Esophagus muscularis mucosa (tissue), 4 donors: Measurements from ENCODE around the gene ODF2L. TPM values are rescaled to one million over a fixed set of nuclear protein-coding genes. Genes with fewer than 3 reads are reported as not detected.

Experiments used
- DNase-seq: peaks from one replicate; pipeline ENCODE4 v3.0.0-alpha.2; 2017; ENCODE audit errors: extremely low spot score
- H3K27ac ChIP-seq, 4 donors: fragments of 200-600 bp; sonication (generic); replicated peaks in 1 of 4; 1 replicate in 3 of 4; 2 replicates in 1 of 4; pipeline ENCODE4 v1.5.1; 2016 to 2019; ENCODE audit warnings: mild to moderate bottlenecking in 1 of 4
- H3K27me3 ChIP-seq, 4 donors: fragments of 200-600 bp; sonication (generic); one replicate each; pipeline versions ENCODE4 v1.5.1 to v1.6.0; 2016 to 2019
- H3K36me3 ChIP-seq, 4 donors: fragments of 200-600 bp; sonication (generic); one replicate each; pipeline ENCODE4 v1.5.1; 2016 to 2019
- H3K4me1 ChIP-seq, 4 donors: fragments of 200-600 bp; sonication (generic); one replicate each; pipeline ENCODE4 v1.5.1; 2016 to 2019
- H3K4me3 ChIP-seq, 4 donors: fragments of 200-600 bp; sonication (generic); 1 replicate in 2 of 4; 2 replicates in 2 of 4; pipeline ENCODE4 v1.5.1; 2016 to 2019; ENCODE audit warnings: mild to moderate bottlenecking in 4 of 4, moderate library complexity in 1 of 4
- H3K9me3 ChIP-seq, 4 donors: fragments of 200-600 bp; sonication (generic); 1 replicate in 3 of 4; 2 replicates in 1 of 4; pipeline ENCODE4 v1.5.1; 2016 to 2019
- EP300 ChIP-seq: sonication (generic); formaldehyde crosslinking; IDR thresholded peaks from one replicate; pipeline ENCODE4 v1.6.1; 2017; ENCODE audit warnings: antibody characterized with exemption
- POLR2A ChIP-seq: fragments of 450-650 bp; IDR thresholded peaks from one replicate; pipeline ENCODE4 v1.6.1; 2017; ENCODE audit warnings: antibody characterized with exemption, moderate library complexity, mild to moderate bottlenecking, low read depth
- POLR2AphosphoS5 ChIP-seq, 2 donors: sonication (generic); formaldehyde crosslinking; IDR thresholded peaks; one replicate each; pipeline ENCODE4 v1.6.1; 2017; ENCODE audit warnings: antibody characterized with exemption in 2 of 2
- WGBS: methylation state at CpG from one replicate; pipeline ENCODE4 v1.1.5; 2018; 5-methylcytosine and 5-hydroxymethylcytosine counted together
- intact Hi-C: fragments of 100-400 bp; cut with DNase I; formaldehyde crosslinking; loops from one replicate; pipeline ENCODE4 v1.15.1; 2023
- total RNA-seq, 4 donors: library from RNA; depleted of rRNA; stranded (reverse); fragments of >200 nt; gene quantifications; one replicate each; pipeline versions ENCODE4 v1.1.0 to v1.2.1, GENCODE V29; 2016
- TF ChIP-seq, protein P1 (sequence below), 3 experiments: fragments of 200-600 bp in 2 of 3; fragments of 450-650 bp in 1 of 3; sonication (generic) in 2 of 3; IDR thresholded peaks; one replicate each; pipeline ENCODE4 v1.5.1; 2017 to 2019; ENCODE audit warnings: antibody characterized with exemption in 3 of 3, mild to moderate bottlenecking in 2 of 3, moderate library complexity in 1 of 3

The ODF2L gene
- total RNA-seq, 4 donors from 2014 or later: 11.6 to 18.7 (median 13.3) TPM

DNA sequence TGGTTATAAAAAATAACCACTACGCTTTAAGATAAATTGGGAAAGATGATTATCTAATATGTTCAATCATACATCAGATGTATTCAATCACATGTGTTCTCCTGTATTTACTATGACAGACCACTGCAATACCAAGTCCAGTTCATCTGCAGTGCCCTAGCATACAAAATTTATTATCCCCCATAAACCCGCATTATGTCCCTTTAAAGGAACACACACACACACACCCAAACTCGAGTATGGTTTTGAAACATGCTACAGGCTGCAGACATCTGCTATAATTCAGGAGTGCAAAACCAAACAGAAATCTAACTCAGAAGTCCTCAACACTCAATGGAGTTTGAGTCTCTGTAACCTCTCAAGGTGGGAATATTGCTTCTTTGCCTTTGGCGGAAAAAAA lies 14.9 kb downstream of the ODF2L start:
- Histone ChIP-seq H3K4me1 (peaks cover 0 to 2% (median 0%) of the 10 kb centered on the region in 4 donors), H3K27ac (no peak overlapping the region), H3K9me3 (no peaks in the 10 kb centered on the region), H3K27me3 (no peaks in the 10 kb centered on the region), H3K4me3 (no peak overlapping the region), H3K36me3 (peaks cover 0 to 10% (median 0%) of the 10 kb centered on the region in 4 donors)
- WGBS: 75% methylated on average over 4 of the region's 4 CpGs
- DNase-seq: no peak
- intact Hi-C loops: no loop called here
- TF ChIP-seq, protein P1, sequence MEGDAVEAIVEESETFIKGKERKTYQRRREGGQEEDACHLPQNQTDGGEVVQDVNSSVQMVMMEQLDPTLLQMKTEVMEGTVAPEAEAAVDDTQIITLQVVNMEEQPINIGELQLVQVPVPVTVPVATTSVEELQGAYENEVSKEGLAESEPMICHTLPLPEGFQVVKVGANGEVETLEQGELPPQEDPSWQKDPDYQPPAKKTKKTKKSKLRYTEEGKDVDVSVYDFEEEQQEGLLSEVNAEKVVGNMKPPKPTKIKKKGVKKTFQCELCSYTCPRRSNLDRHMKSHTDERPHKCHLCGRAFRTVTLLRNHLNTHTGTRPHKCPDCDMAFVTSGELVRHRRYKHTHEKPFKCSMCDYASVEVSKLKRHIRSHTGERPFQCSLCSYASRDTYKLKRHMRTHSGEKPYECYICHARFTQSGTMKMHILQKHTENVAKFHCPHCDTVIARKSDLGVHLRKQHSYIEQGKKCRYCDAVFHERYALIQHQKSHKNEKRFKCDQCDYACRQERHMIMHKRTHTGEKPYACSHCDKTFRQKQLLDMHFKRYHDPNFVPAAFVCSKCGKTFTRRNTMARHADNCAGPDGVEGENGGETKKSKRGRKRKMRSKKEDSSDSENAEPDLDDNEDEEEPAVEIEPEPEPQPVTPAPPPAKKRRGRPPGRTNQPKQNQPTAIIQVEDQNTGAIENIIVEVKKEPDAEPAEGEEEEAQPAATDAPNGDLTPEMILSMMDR (IDR thresholded peaks at IDR 0.05): no peak
- no peak for TF ChIP-seq POLR2A
- TF ChIP-seq EP300: no peak
- no peak for TF ChIP-seq POLR2AphosphoS5 (IDR thresholded peaks at IDR 0.05)

DNA sequence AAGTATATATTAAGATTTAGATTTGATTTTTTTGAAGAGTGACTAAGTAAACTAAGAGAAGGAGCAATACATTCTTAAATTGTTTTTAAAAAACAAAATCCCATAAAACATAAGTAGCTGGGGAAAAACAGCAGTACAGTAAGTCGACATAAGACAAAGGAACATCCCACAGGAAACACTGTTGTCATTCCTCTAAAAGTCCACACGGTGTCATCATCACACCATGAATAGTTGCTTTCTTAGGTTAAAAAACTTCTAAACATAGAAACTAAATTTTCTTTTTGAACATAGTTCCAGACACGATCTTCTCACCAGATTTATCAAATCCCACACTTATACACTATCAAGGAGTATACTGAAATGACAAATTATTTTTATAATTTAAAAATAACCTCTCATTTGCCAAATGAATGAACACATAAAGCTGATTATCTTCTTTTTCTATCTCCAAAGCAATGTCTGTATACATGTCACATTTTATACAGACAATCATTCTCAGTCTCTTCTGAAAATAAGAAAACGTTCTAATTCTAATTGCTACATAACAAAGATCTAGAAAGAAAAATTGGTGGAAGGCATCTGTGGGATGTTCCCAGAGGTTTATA lies 15.8 kb downstream of the ODF2L start:
- intact Hi-C loops: no loop called here
- Histone ChIP-seq H3K36me3 (peaks cover 0 to 14% (median 3%) of the 10 kb centered on the region in 4 donors), H3K9me3 (no peaks in the 10 kb centered on the region), H3K27ac (no peak overlapping the region), H3K27me3 (no peaks in the 10 kb centered on the region), H3K4me3 (peak overlapping the region in 2 of 4 donors; percentile 4 to 23), H3K4me1 (peaks cover 0 to 2% (median 0%) of the 10 kb centered on the region in 4 donors)
- 4% methylated on average over 4 of the region's 4 CpGs for WGBS
- no peak for DNase-seq
- no peak for TF ChIP-seq EP300
- TF ChIP-seq, protein P1 (IDR thresholded peaks at IDR 0.05): peak; percentile 80 to 83 (median 83)

DNA sequence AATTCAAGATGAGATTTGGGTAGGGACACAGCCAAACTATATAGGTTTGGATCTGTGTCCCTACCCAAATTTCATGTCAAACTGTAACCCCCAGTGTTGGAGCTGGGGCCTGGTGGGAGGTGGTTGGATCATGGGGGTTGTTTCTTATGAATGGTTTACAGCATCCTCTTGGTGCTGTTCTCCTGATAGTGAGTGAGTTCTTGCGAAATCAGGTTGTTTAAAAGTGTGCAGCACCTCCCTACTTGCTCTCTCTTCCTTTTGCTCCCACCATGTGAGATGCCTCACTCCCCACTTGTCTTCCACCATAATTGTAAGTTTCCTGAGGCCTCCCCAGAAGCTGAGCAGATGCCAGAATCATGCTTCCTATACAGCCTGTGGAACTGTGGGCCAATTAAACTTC lies 17.3 kb downstream of the ODF2L start:
- H3K9me3 ChIP-seq: no peaks in the 10 kb centered on the region
- H3K4me1 ChIP-seq: peaks cover 0 to 2% (median 0%) of the 10 kb centered on the region in 4 donors
- TF ChIP-seq EP300 (no peak), POLR2A (no peak), POLR2AphosphoS5 (IDR thresholded peaks at IDR 0.05) (no peak)
- TF ChIP-seq, protein P1 (IDR thresholded peaks at IDR 0.05): no peak
- H3K36me3 ChIP-seq: peaks cover 0 to 20% (median 9%) of the 10 kb centered on the region in 4 donors
- intact Hi-C loops: loop anchor here (10.0 kb wide), 1 partner anchor 706 kb away; no protein-coding TSS in a partner anchor
- H3K27me3 ChIP-seq: no peaks in the 10 kb centered on the region
- DNase-seq: no peak
- no peak overlapping the region for H3K4me3 ChIP-seq
- no peak overlapping the region for H3K27ac ChIP-seq
- 100% methylated on average over 1 of the region's 1 CpG for WGBS

DNA sequence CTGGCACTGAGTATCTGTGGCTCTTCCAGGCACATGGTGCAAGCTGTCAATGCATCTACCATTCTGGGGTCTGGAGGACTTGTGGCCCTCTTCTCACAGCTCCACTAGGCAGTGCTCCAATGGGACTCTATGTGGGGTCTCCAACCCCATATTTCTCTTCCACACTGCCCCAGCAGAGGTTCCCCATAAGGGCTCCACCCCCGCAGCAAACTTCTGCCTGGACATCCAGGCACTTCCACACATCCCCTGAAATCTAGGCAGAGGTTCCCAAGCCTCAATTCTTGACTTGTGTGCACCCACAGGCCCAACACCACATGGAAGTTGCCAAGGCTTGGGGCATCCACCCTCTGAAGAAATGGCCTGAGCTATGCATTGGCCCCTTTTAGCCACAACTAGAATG lies 18.8 kb downstream of the ODF2L start:
- H3K4me3 ChIP-seq: no peak overlapping the region
- peaks cover 0 to 2% (median 0%) of the 10 kb centered on the region in 4 donors for H3K4me1 ChIP-seq
- H3K36me3 ChIP-seq: peaks cover 0 to 21% (median 10%) of the 10 kb centered on the region in 4 donors
- no peaks in the 10 kb centered on the region for H3K27me3 ChIP-seq
- WGBS: 83% methylated on average over 1 of the region's 1 CpG
- TF ChIP-seq, protein P1 (IDR thresholded peaks at IDR 0.05): no peak
- TF ChIP-seq EP300 (no peak), POLR2AphosphoS5 (IDR thresholded peaks at IDR 0.05) (no peak), POLR2A (no peak)
- H3K9me3 ChIP-seq: no peaks in the 10 kb centered on the region
- DNase-seq: no peak
- intact Hi-C loops: loop anchor here (10.0 kb wide), 1 partner anchor 707 kb away; no protein-coding TSS in a partner anchor
- no peak overlapping the region for H3K27ac ChIP-seq

DNA sequence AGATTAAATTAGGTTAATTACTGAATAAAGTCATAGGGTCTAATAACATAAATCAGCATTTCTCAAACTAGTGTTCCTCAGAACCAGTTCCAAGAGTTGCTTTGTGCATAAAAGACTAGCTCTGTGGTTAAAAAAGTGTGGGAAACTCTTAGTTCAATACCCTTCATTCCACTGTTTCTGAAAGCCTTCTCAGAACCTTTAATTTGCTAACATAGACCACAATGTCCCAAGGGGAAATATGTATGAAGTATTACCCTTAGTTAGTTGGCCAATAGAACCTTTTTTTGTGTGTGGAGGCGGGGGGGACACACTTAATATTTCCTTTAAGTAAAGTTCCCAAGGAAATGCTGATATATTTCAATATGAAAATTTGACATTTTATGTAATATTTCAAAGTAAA lies 20.4 kb downstream of the ODF2L start:
- Histone ChIP-seq H3K27me3 (no peaks in the 10 kb centered on the region), H3K27ac (no peak overlapping the region), H3K36me3 (peaks cover 0 to 21% (median 10%) of the 10 kb centered on the region in 4 donors), H3K4me1 (peaks cover 0 to 2% (median 0%) of the 10 kb centered on the region in 4 donors), H3K4me3 (no peak overlapping the region), H3K9me3 (no peaks in the 10 kb centered on the region)
- intact Hi-C loops: loop anchor here (10.0 kb wide), 1 partner anchor 709 kb away; no protein-coding TSS in a partner anchor
- 100% methylated on average over 1 of the region's 1 CpG for WGBS
- TF ChIP-seq POLR2A (no peak), EP300 (no peak), POLR2AphosphoS5 (IDR thresholded peaks at IDR 0.05) (no peak)
- TF ChIP-seq, protein P1 (IDR thresholded peaks at IDR 0.05): no peak
- no peak for DNase-seq
